ENCODE measurements around the gene SPTBN1. TPM values are rescaled to one million over a fixed set of nuclear protein-coding genes. Genes with fewer than 3 reads are reported as not detected.
"Not testable (repeated sequence)": the region's sequence is repeated elsewhere in the genome, so short reads cannot be mapped to it uniquely, and the experiment has no call there.

The SPTBN1 gene
- total RNA-seq, 4 donors from 2014 or later = 189 to 423 (median 341) TPM

DNA sequence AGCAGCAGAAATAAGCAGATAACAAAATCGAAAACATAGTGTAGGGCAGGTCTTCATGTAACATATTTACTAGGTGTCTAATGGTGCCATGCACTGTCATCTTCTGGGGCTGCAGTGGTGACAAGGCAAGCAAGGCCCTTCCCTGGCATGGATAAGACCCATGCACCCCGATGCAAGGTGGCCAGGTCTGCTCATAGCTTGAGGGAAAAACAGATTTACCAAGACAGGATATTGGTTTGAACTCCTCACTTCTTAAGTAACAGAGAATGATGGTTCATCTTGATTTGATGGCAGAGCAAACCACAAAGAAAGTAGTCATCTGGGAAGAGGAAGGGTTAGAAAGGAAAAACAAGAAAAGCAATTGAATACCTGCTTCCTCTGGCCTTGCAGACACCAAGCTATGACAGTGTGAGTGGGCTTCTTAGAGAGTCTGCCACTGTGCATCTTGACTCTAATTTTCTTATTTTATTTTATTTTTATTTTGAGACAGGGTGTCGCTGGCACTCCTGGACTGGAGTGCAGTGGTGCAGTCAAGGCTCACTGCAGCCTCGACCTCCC, 231.5 kb downstream of the SPTBN1 start:
- no peaks in the 10 kb centered on the region for H3K9me3 ChIP-seq
- no peak for DNase-seq
- intact Hi-C loops (cut with DNase I; ENCODE audit: low total_unique reads) = no loop called here
- no peaks in the 10 kb centered on the region for H3K36me3 ChIP-seq
- no peak for TF ChIP-seq POLR2A (IDR thresholded peaks at IDR 0.05)
- TF ChIP-seq, protein P1, sequence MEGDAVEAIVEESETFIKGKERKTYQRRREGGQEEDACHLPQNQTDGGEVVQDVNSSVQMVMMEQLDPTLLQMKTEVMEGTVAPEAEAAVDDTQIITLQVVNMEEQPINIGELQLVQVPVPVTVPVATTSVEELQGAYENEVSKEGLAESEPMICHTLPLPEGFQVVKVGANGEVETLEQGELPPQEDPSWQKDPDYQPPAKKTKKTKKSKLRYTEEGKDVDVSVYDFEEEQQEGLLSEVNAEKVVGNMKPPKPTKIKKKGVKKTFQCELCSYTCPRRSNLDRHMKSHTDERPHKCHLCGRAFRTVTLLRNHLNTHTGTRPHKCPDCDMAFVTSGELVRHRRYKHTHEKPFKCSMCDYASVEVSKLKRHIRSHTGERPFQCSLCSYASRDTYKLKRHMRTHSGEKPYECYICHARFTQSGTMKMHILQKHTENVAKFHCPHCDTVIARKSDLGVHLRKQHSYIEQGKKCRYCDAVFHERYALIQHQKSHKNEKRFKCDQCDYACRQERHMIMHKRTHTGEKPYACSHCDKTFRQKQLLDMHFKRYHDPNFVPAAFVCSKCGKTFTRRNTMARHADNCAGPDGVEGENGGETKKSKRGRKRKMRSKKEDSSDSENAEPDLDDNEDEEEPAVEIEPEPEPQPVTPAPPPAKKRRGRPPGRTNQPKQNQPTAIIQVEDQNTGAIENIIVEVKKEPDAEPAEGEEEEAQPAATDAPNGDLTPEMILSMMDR (IDR thresholded peaks at IDR 0.05) = no peak
- H3K4me1 ChIP-seq = no peaks in the 10 kb centered on the region
- H3K27ac ChIP-seq = no peak overlapping the region
- no peaks in the 10 kb centered on the region for H3K27me3 ChIP-seq
- H3K4me3 ChIP-seq = no peak overlapping the region

GRCh38 chr2:54691445-54692135, 235.5 kb downstream of the SPTBN1 start:
- no peaks in the 10 kb centered on the region for H3K4me1 ChIP-seq
- H3K4me3 ChIP-seq = no peak overlapping the region
- no peaks in the 10 kb centered on the region for H3K9me3 ChIP-seq
- no peaks in the 10 kb centered on the region for H3K27me3 ChIP-seq
- no peaks in the 10 kb centered on the region for H3K36me3 ChIP-seq
- TF ChIP-seq POLR2A (IDR thresholded peaks at IDR 0.05) = no peak
- TF ChIP-seq, protein P1 (IDR thresholded peaks at IDR 0.05) = no peak
- no peak for DNase-seq
- intact Hi-C loops (cut with DNase I; ENCODE audit: low total_unique reads) = no loop called here
- H3K27ac ChIP-seq = no peak overlapping the region

- H3K27ac ChIP-seq = no peak overlapping the region
- TF ChIP-seq, protein P1 (IDR thresholded peaks at IDR 0.05) = no peak
- no peak for TF ChIP-seq POLR2A (IDR thresholded peaks at IDR 0.05)
- no peaks in the 10 kb centered on the region for H3K36me3 ChIP-seq
- H3K4me3 ChIP-seq = no peak overlapping the region
- no peak for DNase-seq
- H3K27me3 ChIP-seq = no peaks in the 10 kb centered on the region
- H3K4me1 ChIP-seq = no peaks in the 10 kb centered on the region
- intact Hi-C loops (cut with DNase I; ENCODE audit: low total_unique reads) = no loop called here
- H3K9me3 ChIP-seq = no peaks in the 10 kb centered on the region
Measured at GRCh38 chr2:54692556-54692955, 236.4 kb downstream of the SPTBN1 start.

DNA sequence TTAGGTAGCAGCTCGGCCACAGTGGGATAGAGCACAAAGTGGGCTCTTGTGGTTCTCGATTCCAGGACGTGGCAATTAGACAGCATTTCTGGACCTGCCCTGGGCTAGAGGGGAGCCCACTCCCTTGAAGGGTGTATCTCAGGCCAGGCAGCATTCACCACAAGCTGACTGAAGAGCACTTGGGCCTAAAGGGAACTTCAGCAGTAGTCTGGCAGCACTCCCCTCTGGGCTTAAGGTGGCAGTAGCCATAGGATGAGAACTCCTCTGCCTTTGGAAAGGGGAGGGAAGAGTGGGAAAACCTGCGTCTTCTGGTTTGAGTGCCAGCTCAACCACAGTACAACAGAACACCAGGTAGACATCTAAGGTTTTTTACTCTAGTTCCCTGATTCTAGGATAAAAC, 239.3 kb downstream of the SPTBN1 start:
- intact Hi-C loops (cut with DNase I; ENCODE audit: low total_unique reads) = no loop called here
- Histone ChIP-seq H3K36me3 (no peaks in the 10 kb centered on the region), H3K9me3 (no peaks in the 10 kb centered on the region), H3K27ac (no peak overlapping the region), H3K4me1 (no peaks in the 10 kb centered on the region), H3K4me3 (no peak overlapping the region), H3K27me3 (no peaks in the 10 kb centered on the region)
- TF ChIP-seq POLR2A (IDR thresholded peaks at IDR 0.05) = no peak
- TF ChIP-seq, protein P1 (IDR thresholded peaks at IDR 0.05) = no peak
- DNase-seq = no peak

DNA sequence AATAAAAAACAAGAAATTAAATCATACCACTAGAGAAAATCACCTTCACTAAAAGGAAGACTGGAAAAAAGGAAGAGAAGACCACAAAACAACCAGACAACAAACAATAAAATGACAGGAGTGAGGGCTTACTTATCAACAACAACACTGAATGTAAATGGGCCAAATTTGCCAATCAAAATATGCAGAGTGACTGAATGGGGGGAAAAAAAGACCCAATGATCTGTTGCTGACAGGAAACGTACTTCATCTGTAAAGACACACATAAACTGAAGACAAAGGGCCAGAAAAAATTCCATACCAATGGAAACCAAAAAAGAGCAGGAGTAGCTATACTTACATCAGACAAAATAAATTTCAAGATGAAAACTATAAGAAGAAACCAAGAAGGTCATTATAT, 241.8 kb downstream of the SPTBN1 start:
- no peak for DNase-seq
- H3K4me3 ChIP-seq = no peak overlapping the region
- no peaks in the 10 kb centered on the region for H3K9me3 ChIP-seq
- no peak for TF ChIP-seq POLR2A (IDR thresholded peaks at IDR 0.05)
- TF ChIP-seq, protein P1 (IDR thresholded peaks at IDR 0.05) = no peak
- no peak overlapping the region for H3K27ac ChIP-seq
- H3K36me3 ChIP-seq = no peaks in the 10 kb centered on the region
- H3K27me3 ChIP-seq = no peaks in the 10 kb centered on the region
- intact Hi-C loops (cut with DNase I; ENCODE audit: low total_unique reads) = no loop called here
- H3K4me1 ChIP-seq = no peaks in the 10 kb centered on the region

GRCh38 chr2:54698926-54699325, 242.8 kb downstream of the SPTBN1 start:
- intact Hi-C loops (cut with DNase I; ENCODE audit: low total_unique reads); DNase-seq; H3K9me3 ChIP-seq; H3K27me3 ChIP-seq; H3K4me1 ChIP-seq; H3K4me3 ChIP-seq; H3K36me3 ChIP-seq; H3K27ac ChIP-seq: not testable (repeated sequence)

Measured in uterus (tissue), 4 donors.